HG03439 (cell line): ENCODE measurements around the gene SURF2.

Source experiments
- ATAC-seq: cut with Tn5 transposase; IDR thresholded peaks from one replicate; pipeline ENCODE4 v1.9.1; 2021; ENCODE audit warnings: mild to moderate bottlenecking, moderate library complexity; ENCODE audit not compliant: unreplicated experiment

The SURF2 gene

DNA sequence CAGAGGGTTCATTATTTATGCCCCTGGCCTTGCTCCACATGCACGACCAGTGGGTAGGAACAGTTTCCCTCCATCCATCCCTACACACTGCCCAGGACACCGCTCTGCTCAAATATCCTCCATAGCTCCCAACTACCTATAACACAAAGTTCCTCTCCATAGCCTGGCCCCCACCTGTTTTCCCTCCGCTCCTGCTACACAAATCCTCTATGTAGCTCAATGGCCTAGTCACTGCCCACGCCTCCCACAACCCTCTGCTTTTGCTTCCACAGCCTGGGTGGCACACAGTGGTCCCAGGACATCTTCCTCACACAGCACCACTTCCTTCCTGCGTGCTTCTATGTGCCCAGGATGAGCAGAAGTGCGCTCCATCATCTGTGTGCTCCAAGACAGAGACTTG lies 41.0 kb downstream of the SURF2 start:
- ATAC-seq: no peak

DNA sequence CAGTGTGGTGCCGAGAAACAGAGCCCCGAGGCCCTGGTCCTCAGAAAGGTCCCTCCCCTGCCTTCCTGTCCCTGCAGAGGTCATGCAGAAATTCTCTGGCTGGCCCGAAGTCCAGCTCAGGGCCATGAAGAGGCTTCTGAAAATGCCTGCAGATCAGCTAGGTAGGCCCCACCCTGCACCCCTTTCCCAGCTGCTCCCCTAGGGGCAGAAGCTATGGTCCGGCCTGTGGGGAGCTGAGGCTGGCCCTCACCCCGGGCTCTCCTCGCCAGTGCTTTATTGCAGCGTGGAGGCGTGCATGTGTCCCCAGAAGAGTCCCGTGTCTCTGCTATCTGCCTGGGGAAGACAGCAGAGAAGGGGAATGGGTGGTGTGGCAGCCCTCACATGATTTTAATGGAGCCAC lies 41.5 kb downstream of the SURF2 start:
- no peak for ATAC-seq

DNA sequence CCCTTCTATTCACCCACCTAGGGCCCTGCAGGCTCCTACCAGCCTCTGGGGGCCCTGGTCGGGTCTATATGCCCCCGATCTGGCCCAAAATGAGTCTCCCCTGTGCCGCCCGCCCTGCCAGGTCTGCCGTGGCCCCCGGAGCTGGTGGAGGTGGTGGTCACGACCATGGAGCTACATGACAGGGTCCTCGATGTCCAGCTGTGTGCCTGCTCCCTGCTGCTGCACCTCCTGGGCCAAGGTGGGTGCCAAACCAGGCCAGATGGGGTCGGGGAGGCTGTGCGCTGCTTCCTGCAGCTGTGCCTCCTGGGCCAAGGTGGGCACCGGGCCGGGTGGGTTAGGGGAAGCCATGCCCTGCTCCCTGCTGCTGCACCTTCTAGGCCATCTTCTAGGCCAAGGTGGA lies 43.9 kb downstream of the SURF2 start:
- ATAC-seq: no peak

DNA sequence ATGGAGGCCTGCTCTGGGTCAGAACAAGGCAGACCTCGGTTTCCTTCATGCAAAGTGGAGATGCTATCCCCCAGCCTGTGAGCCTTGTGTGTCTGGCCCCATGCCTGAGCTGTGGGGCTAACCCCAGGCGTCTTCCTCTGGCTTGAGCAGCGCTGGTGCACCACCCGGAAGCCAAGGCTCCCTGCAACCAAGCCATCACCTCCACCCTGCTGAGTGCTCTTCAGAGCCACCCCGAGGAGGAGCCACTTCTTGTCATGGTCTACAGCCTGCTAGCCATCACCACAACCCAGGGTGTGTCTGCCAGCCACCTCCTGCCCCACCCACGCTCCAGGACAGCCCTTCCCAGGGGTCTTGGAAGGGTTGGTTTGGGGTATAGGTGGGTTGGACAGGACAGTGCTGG lies 45.2 kb downstream of the SURF2 start:
- no peak for ATAC-seq

DNA sequence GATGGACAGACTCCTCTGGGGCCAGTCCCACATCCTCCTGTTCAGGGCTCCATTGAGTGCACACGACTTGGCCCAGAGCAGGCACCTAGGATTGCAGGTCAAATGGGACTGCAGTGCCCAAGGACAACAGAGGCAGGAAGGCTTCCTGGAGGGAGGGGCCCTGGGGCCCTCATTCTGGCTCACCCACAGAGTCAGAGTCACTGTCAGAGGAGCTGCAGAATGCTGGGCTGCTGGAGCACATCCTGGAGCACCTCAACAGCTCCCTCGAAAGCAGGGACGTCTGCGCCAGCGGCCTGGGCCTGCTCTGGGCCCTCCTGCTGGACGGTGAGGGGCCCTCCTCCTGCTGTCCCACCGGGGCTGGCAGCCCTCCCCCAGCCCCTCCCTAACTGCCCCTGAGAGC lies 46.3 kb downstream of the SURF2 start:
- no peak for ATAC-seq

DNA sequence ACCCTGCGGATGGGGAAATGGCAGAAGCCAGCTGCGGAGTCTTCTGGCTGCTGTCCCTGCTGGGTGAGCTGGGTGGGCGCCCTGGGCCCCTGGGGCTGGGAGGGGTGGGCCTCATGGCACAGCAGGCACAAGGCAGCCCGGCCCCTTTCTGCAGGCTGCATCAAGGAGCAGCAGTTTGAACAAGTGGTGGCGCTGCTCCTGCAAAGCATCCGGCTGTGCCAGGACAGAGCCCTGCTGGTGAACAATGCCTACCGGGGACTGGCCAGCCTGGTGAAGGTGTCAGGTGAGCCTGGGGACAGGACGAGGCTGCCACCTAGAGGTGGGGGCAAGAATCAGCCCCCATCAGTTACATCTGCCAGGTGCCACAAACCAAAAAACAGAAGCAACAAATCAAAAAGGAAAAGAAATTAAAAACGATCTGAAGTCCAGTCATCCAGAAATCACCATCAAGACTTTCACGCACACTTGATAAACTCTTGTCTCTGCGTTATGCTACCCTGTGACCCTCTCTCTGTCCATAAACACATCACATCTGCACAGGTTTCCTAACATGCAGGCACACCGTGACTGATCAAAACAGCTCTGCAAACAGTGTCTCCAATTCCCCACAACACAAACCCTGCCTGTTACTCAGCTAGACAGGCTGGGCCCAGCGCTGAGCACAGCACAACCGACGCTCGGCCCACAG lies 47.6 kb downstream of the SURF2 start:
- no peak for ATAC-seq

DNA sequence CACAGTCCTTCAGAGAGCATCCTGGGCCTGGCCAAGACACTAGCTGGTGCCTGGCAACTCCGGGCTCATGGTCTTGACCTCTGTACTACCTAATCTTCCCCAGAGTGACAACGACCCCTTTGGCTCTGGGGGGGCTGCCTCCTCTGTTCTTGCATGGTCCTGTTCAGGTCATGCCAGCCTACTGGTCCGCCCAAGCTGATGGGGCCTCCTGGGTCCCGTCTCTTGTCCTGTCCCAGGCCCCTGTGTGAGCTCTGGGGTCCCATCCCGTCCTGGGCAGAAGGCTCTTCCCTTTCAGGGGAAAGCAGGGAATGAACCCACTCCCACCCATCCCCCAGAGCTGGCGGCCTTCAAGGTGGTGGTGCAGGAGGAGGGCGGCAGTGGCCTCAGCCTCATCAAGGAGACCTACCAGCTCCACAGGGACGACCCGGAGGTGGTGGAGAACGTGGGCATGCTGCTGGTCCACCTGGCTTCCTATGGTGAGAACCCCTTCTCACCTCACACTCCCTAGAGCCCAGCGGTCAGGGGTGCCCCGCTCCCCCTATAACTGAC lies 48.2 kb downstream of the SURF2 start:
- no peak for ATAC-seq

DNA sequence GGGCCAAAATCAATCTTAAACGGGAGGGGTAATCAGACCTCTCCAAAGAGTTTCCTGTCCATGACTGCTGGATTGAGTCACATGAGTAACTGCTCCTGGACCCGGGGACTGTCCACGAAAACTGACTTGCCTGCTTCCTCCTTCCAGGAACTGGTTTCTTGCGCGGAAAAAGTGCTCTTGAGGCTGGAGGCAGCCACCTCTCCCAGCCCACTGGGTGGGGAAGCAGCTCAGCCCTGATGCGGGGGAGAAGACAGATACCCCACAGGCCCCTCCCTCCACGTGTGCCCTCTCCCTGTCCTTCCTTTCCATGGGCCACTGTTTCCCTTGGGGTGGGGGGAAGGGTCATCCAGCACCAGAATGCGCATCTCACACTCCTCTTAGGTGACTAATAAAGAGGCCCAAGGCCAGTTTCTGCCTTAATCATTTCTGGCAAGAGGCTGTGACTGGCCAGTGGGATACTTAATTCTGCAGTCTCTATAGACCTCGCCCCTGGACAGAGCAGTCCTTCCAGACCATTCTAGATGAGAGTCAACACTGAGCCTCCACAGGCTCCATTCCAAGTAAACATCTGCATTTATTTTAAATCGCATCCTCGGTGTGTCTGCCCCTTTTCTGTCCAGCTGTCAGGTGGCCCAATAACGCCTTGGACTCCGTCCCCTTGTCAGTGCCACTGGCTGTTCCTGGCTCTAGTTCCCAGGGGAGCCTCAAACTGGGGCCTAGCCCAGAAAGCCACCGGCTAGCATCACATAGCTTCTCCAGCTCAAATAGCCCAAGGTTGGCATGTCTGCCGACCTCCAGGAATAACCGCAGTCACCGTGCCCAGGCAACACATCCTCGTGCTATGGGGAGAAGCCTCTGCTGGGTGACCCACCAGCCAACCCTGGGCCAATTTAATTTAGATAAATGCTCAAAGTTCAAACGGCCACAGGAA lies 49.4 kb downstream of the SURF2 start:
- no peak for ATAC-seq

DNA sequence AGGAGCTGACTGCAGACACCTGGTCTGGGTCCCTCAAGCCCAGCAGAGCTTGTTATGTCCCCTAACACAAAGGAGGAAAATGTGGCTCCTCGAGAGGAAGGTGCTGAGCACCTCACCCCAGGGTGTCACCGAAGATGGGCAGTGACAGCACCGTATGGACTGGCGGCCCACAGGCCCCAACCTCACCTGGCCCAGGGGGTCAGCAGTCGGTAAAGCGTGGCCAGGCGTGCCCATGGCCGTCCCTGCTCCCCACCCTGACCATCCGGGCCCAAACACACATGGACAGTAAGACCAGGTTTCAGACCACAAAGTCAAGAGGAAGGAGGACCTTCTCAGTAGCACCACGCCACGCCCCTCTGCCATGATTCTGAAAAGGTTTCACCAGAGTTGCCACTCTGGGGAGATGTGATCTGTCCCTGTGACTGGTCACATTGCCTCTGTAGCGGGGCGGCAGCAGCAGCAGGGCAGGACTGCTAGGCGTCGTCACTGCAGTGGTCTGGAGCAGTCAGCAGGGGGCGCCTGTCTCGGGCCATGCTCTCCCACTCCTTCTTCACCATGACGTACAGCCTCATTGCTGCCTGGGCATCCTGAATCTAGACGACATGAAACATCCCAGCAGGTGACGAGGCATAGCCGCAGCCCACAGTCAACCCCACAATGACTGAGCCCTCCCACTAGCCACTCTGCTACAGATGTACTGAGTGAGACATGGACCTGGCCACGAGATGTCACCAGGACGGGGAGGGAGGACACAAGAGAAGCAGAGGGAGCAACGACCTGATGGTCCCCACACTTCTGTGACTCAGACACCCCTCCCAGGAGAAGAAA lies 50.3 kb downstream of the SURF2 start:
- ATAC-seq: peak; percentile 75

DNA sequence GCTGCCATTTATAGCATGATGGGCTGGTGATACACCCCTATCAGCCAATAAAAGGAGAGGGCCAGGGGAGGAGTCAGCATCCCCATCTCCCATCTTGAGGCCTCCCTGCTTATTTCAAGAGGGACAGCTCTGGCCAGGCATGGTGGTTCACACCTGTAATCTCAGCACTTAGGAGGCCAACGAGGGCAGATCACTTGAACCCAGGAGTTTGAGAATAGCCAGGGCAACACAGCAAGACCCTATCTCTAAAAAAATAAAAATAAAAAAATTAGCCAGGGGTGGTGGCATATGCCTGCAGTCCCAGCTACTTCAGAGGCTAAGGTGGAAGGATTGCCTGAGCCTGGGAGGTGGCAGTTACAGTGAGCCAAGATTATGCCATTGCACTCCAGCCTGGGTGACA lies 51.7 kb downstream of the SURF2 start:
- ATAC-seq: no peak
